Mesenchymal stem cell (in vitro differentiated cells and primary cell): ENCODE data around the gene MACO1.

Source experiments
- DNase-seq: peaks from one replicate; pipeline ENCODE4 v3.0.0-alpha.2; 2013
- H2AFZ ChIP-seq: one replicate; pipeline ENCODE4 v1.6.1; 2013; ENCODE audit warnings: low read depth, mild to moderate bottlenecking, control low read depth, inconsistent platforms, low read length, moderate library complexity
- H2AK5ac ChIP-seq: 2 replicates; pipeline ENCODE4 v1.6.1; 2013; ENCODE audit warnings: low read length, moderate library complexity, mild to moderate bottlenecking, inconsistent platforms; ENCODE audit not compliant: severe bottlenecking
- H2BK120ac ChIP-seq: one replicate; pipeline ENCODE4 v1.6.1; 2013; ENCODE audit warnings: low read depth, mild to moderate bottlenecking, inconsistent platforms, low read length, moderate library complexity
- H2BK12ac ChIP-seq, 2 experiments: one replicate each; pipeline ENCODE4 v1.6.1; 2013; ENCODE audit warnings: inconsistent platforms in 2 of 2, low read length in 2 of 2, mild to moderate bottlenecking in 2 of 2, moderate library complexity in 2 of 2, control low read depth in 1 of 2
- H2BK15ac ChIP-seq: one replicate; pipeline ENCODE4 v1.6.1; 2013; ENCODE audit warnings: mild to moderate bottlenecking, low read depth, inconsistent platforms; ENCODE audit not compliant: poor library complexity, severe bottlenecking
- H2BK5ac ChIP-seq: 2 replicates; pipeline ENCODE4 v1.6.1; 2013; ENCODE audit warnings: low read depth, mild to moderate bottlenecking, low read length, control low read depth, inconsistent platforms; ENCODE audit not compliant: poor library complexity, severe bottlenecking
- H3K14ac ChIP-seq, 2 experiments: one replicate each; pipeline ENCODE4 v1.6.1; 2013; ENCODE audit warnings: inconsistent platforms in 2 of 2, low read length in 2 of 2, control low read depth in 1 of 2, mild to moderate bottlenecking in 1 of 2, moderate library complexity in 1 of 2
- H3K18ac ChIP-seq, 2 experiments: one replicate each; pipeline ENCODE4 v1.6.1; 2013; ENCODE audit warnings: inconsistent platforms in 2 of 2, low read length in 2 of 2, control low read depth in 1 of 2, low read depth in 1 of 2, mild to moderate bottlenecking in 1 of 2
- H3K23ac ChIP-seq, 2 experiments: one replicate each; pipeline ENCODE4 v1.6.1; 2013; ENCODE audit warnings: inconsistent platforms in 2 of 2, low read length in 2 of 2, mild to moderate bottlenecking in 2 of 2, moderate library complexity in 2 of 2, control low read depth in 1 of 2
- H3K27ac ChIP-seq: 2 replicates; pipeline ENCODE4 v1.5.1; 2013; ENCODE audit warnings: mild to moderate bottlenecking, moderate library complexity, low read length, control low read depth, inconsistent platforms; ENCODE audit not compliant: poor library complexity, severe bottlenecking
- H3K27me3 ChIP-seq, 2 experiments: 2 replicates each; pipeline versions ENCODE4 v1.6.1 to v1.7.0; 2013; ENCODE audit warnings: low read length in 2 of 2, mild to moderate bottlenecking in 2 of 2, moderate library complexity in 2 of 2, control low read depth in 1 of 2, inconsistent platforms in 1 of 2; ENCODE audit not compliant: control insufficient read depth in 1 of 2, insufficient read depth in 1 of 2
- H3K36me3 ChIP-seq, 2 experiments: 2 replicates each; pipeline versions ENCODE4 v1.6.1 to v1.7.0; 2013; ENCODE audit warnings: low read length in 2 of 2, control low read depth in 1 of 2, inconsistent platforms in 1 of 2, low read depth in 1 of 2, mild to moderate bottlenecking in 1 of 2; ENCODE audit not compliant: insufficient read depth in 2 of 2, control insufficient read depth in 1 of 2
- H3K4ac ChIP-seq, 2 experiments: one replicate each; pipeline ENCODE4 v1.6.1; 2013; ENCODE audit warnings: inconsistent platforms in 2 of 2, low read length in 2 of 2, mild to moderate bottlenecking in 2 of 2, moderate library complexity in 2 of 2, control low read depth in 1 of 2, low read depth in 1 of 2
- H3K4me1 ChIP-seq: 2 replicates; pipeline ENCODE4 v1.6.1; 2013; ENCODE audit warnings: low read depth, low read length, control low read depth; ENCODE audit not compliant: control insufficient read depth, insufficient read depth
- H3K4me2 ChIP-seq: 2 replicates; pipeline ENCODE4 v1.6.1; 2013; ENCODE audit warnings: low read length, mild to moderate bottlenecking, inconsistent platforms; ENCODE audit not compliant: poor library complexity, severe bottlenecking
- H3K4me3 ChIP-seq, 2 experiments: 2 replicates each; pipeline versions ENCODE4 v1.5.1 to v1.7.0; 2013; ENCODE audit warnings: low read length in 2 of 2, mild to moderate bottlenecking in 2 of 2, control low read depth in 1 of 2, low read depth in 1 of 2; ENCODE audit not compliant: insufficient read depth in 1 of 2
- H3K79me1 ChIP-seq: replicated peaks from 2 replicates; pipeline ENCODE4 v1.6.1; 2013; ENCODE audit warnings: mild to moderate bottlenecking, control low read depth, low read length, inconsistent platforms; ENCODE audit not compliant: poor library complexity, severe bottlenecking
- H3K9ac ChIP-seq: 2 replicates; pipeline ENCODE4 v1.7.0; 2013; ENCODE audit warnings: mild to moderate bottlenecking, low read length, moderate library complexity
- H3K9me3 ChIP-seq: 2 replicates; pipeline ENCODE4 v1.7.0; 2013; ENCODE audit warnings: mild to moderate bottlenecking, low read length; ENCODE audit not compliant: control insufficient read depth
- H4K8ac ChIP-seq: one replicate; pipeline ENCODE4 v1.6.1; 2013; ENCODE audit warnings: inconsistent platforms, mild to moderate bottlenecking, low read length, moderate library complexity
- H4K91ac ChIP-seq: one replicate; pipeline ENCODE4 v1.6.1; 2013; ENCODE audit warnings: mild to moderate bottlenecking, low read length, inconsistent platforms
- WGBS: methylation state at CpG from one replicate; pipeline ENCODE4 v1.1.7; 2013; ENCODE audit warnings: mixed read lengths; 5-methylcytosine and 5-hydroxymethylcytosine counted together

Gene MACO1

DNA sequence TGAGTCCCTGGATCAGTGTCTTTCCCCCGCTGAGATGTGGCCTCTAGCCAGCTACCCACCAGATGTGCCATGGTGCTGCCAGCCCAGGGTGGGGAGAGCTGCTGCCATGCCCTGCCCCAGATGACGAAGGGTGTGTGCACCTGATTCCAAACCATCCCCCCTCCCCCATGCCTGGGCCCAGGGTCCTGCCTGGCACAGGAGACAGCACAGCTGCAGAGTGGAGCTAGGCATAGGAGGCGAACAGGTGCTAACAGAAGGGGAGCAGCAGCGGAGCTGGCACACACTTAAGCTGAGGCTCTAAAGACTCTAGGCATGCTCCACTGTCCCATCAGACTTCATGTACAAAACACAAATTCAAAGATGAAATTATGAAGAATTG lies 103.7 kb downstream of the MACO1 start:
- 100% methylated on average over 4 of the region's 4 CpGs for WGBS
- no peak overlapping the region for H3K23ac ChIP-seq
- no peak overlapping the region for H3K4ac ChIP-seq
- peak overlapping the region in 1 of 2 experiments; percentile 1 for H3K4me3 ChIP-seq
- H3K27ac ChIP-seq = no peak overlapping the region
- no peaks in the 10 kb centered on the region for H3K36me3 ChIP-seq
- H3K27me3 ChIP-seq = peaks cover 6 to 28% of the 10 kb centered on the region in 2 experiments
- H2BK5ac ChIP-seq = no peak overlapping the region
- H3K9ac ChIP-seq = no peak overlapping the region
- no peaks in the 10 kb centered on the region for H3K9me3 ChIP-seq
- H3K79me1 ChIP-seq = no peaks in the 10 kb centered on the region
- H2AFZ ChIP-seq = no peak overlapping the region
- H2BK120ac ChIP-seq = no peak overlapping the region
- no peak overlapping the region for H2AK5ac ChIP-seq
- H3K4me1 ChIP-seq = peaks cover 8% of the 10 kb centered on the region
- no peak overlapping the region for H4K8ac ChIP-seq
- no peak overlapping the region for H3K4me2 ChIP-seq
- no peak overlapping the region for H3K14ac ChIP-seq
- H4K91ac ChIP-seq = peak overlapping the region; percentile 2
- no peak for DNase-seq
- no peak overlapping the region for H3K18ac ChIP-seq
- no peak overlapping the region for H2BK15ac ChIP-seq
- H2BK12ac ChIP-seq = no peak overlapping the region

- H3K4ac ChIP-seq = no peak overlapping the region
- H3K27me3 ChIP-seq = peaks cover 6 to 15% of the 10 kb centered on the region in 2 experiments
- H2AK5ac ChIP-seq = no peak overlapping the region
- no peak overlapping the region for H3K23ac ChIP-seq
- H3K9me3 ChIP-seq = no peaks in the 10 kb centered on the region
- H3K4me3 ChIP-seq = no peak overlapping the region
- H3K4me2 ChIP-seq = no peak overlapping the region
- H4K91ac ChIP-seq = no peak overlapping the region
- H2BK15ac ChIP-seq = no peak overlapping the region
- H3K9ac ChIP-seq = no peak overlapping the region
- no peak overlapping the region for H2BK120ac ChIP-seq
- DNase-seq = no peak
- H3K18ac ChIP-seq = no peak overlapping the region
- no peaks in the 10 kb centered on the region for H3K79me1 ChIP-seq
- H3K4me1 ChIP-seq = peaks cover 8% of the 10 kb centered on the region
- H2BK12ac ChIP-seq = no peak overlapping the region
- H3K36me3 ChIP-seq = no peaks in the 10 kb centered on the region
- WGBS = 80% methylated on average over 3 of the region's 3 CpGs
- no peak overlapping the region for H4K8ac ChIP-seq
- H2AFZ ChIP-seq = no peak overlapping the region
- no peak overlapping the region for H2BK5ac ChIP-seq
- H3K14ac ChIP-seq = no peak overlapping the region
- no peak overlapping the region for H3K27ac ChIP-seq
These were observed 105.4 kb downstream of the MACO1 start for GRCh38 chr1:25536124-25536523.

DNA sequence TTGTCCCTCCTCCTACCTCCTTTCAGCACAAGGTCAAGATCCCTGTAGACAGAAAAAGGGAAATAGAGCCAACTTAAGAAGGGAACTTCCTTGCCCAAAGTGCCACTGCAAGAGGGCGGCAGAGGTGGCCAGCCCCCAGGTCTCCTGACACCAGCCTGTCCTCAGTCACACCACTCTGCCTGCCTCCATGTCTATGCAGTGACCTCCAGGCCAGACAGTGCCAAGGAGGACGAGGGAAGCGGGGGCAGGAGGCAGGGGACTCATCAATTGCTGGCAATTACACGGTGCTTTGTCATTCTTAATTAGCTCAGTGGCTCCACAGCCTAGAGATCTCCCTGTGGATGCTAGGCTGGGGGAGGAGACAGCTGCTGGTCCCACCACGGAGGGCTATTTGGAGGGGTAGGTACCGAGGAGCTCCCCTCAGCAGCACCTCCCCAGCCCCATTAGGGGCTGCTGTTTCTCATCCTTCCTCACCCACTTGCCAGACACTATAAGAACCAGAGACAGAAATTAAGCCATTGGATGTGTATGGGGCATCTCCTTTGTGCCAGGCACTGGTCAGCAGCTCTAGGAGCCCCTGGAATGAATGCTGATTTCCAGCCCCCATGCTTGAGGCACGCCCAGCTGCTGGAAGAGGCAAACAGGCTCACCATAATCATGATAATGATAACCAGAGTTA lies 106.6 kb downstream of the MACO1 start:
- Histone ChIP-seq H2BK15ac (no peak overlapping the region), H3K4me1 (peaks cover 8% of the 10 kb centered on the region), H4K8ac (no peak overlapping the region), H2AK5ac (no peak overlapping the region), H2BK12ac (no peak overlapping the region), H3K27me3 (peaks cover 6 to 14% of the 10 kb centered on the region in 2 experiments), H2BK5ac (no peak overlapping the region), H2AFZ (no peak overlapping the region), H4K91ac (no peak overlapping the region), H3K4me3 (no peak overlapping the region), H3K9me3 (no peaks in the 10 kb centered on the region), H2BK120ac (no peak overlapping the region), H3K18ac (no peak overlapping the region), H3K9ac (no peak overlapping the region), H3K23ac (no peak overlapping the region), H3K79me1 (no peaks in the 10 kb centered on the region), H3K14ac (no peak overlapping the region), H3K27ac (no peak overlapping the region), H3K4me2 (no peak overlapping the region), H3K4ac (no peak overlapping the region), H3K36me3 (no peaks in the 10 kb centered on the region)
- WGBS = 45% methylated on average over 5 of the region's 7 CpGs
- no peak for DNase-seq

- Histone ChIP-seq H3K4ac (no peak overlapping the region), H2AFZ (no peak overlapping the region), H3K27me3 (peaks cover 6 to 14% of the 10 kb centered on the region in 2 experiments), H2BK12ac (no peak overlapping the region), H3K23ac (no peak overlapping the region), H3K4me1 (peaks cover 6% of the 10 kb centered on the region), H3K4me2 (no peak overlapping the region), H3K18ac (no peak overlapping the region), H3K9ac (no peak overlapping the region), H3K9me3 (no peaks in the 10 kb centered on the region), H2BK120ac (no peak overlapping the region), H4K91ac (no peak overlapping the region), H3K27ac (no peak overlapping the region), H2AK5ac (no peak overlapping the region), H2BK15ac (no peak overlapping the region), H3K79me1 (no peaks in the 10 kb centered on the region), H3K36me3 (no peaks in the 10 kb centered on the region), H3K14ac (no peak overlapping the region), H4K8ac (no peak overlapping the region), H3K4me3 (no peak overlapping the region), H2BK5ac (no peak overlapping the region)
- no peak for DNase-seq
- WGBS = 84% methylated on average over 4 of the region's 4 CpGs
These were observed 107.6 kb downstream of the MACO1 start for GRCh38 chr1:25538191-25538767.
